Measurements from ENCODE around the gene SLC22A31.
A peak's percentile ranks its signal among the peaks of the same experiment; 100 is the strongest.

SLC22A31 gene

DNA sequence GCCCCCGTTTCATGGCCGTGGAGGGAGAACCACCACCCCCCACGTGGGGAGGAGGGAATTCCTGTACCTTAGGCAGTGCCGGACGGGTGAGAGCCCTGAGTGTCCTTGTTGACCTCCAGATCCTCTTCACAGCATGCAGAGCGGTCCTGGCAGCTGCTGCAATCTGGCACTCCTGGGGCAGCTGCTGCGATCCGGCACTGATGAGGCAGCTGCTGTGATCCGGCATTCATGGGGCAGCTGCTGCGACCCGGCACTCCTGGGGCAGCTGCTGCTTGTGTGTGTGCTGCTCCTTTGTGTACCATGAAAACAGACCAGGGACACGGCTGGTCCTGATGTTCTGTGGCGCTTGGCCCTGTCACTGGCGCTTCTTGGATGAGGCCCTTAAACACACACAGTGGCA lies 29.9 kb upstream of the SLC22A31 start:
- no peak for DNase-seq (ENCODE audit: low read depth)
- H3K4me3 ChIP-seq (ENCODE audit: low read depth, low read length) = no peak overlapping the region
- TF ChIP-seq CTCF (conservative IDR thresholded peaks at IDR 0.05; ENCODE audit: low read depth, low read length) = no peak

GRCh38 chr16:89224665-89225064 lies 24.3 kb upstream of the SLC22A31 start:
- DNase-seq (ENCODE audit: low read depth) = no peak
- TF ChIP-seq CTCF (conservative IDR thresholded peaks at IDR 0.05; ENCODE audit: low read depth, low read length) = no peak
- no peak overlapping the region for H3K4me3 ChIP-seq (ENCODE audit: low read depth, low read length)

GRCh38 chr16:89222931-89223330 lies 22.6 kb upstream of the SLC22A31 start:
- TF ChIP-seq CTCF (conservative IDR thresholded peaks at IDR 0.05; ENCODE audit: low read depth, low read length) = no peak
- DNase-seq (ENCODE audit: low read depth) = no peak
- no peak overlapping the region for H3K4me3 ChIP-seq (ENCODE audit: low read depth, low read length)

- no peak for TF ChIP-seq CTCF (conservative IDR thresholded peaks at IDR 0.05; ENCODE audit: low read depth, low read length)
- no peak overlapping the region for H3K4me3 ChIP-seq (ENCODE audit: low read depth, low read length)
- DNase-seq (ENCODE audit: low read depth) = no peak
Measured at GRCh38 chr16:89221604-89222003, 21.3 kb upstream of the SLC22A31 start.

DNA sequence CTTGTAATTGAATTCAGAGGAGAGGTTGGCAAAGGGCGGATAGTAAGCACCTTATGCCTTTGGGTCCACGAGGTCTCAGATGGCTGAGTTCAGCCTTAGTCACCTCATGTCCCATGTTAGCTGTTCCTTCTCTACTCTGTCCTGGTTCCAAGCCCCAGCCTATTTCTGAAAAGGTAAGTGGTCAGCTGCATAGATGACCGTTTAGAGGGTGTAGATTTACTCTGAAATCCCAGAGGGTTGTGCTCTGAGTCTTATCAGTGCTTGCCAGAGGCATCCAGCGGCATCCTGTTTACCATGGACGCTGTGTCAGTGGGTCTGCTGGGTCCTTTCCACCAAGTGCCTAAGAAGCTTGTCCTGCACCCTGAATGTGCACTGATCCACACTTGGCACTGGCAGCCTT lies 19.0 kb upstream of the SLC22A31 start:
- no peak for TF ChIP-seq CTCF (conservative IDR thresholded peaks at IDR 0.05; ENCODE audit: low read depth, low read length)
- no peak overlapping the region for H3K4me3 ChIP-seq (ENCODE audit: low read depth, low read length)
- no peak for DNase-seq (ENCODE audit: low read depth)

- peak; percentile 86 for DNase-seq (ENCODE audit: low read depth)
- peak within 1 kb of the TSS; percentile 97 for H3K4me3 ChIP-seq (ENCODE audit: low read depth, low read length)
- no peak for TF ChIP-seq CTCF (conservative IDR thresholded peaks at IDR 0.05; ENCODE audit: low read depth, low read length)
Measured at GRCh38 chr16:89217388-89218191, 17.3 kb upstream of the SLC22A31 start, which contains the start of gene ZNF778. Gene ZNF778 (plus strand): TSS chr16:89217703. CDS start chr16:89221128, 3,425 bp downstream.

GRCh38 chr16:89217138-89217387 lies 16.7 kb upstream of the SLC22A31 start:
- peak overlapping the region; percentile 97 for H3K4me3 ChIP-seq (ENCODE audit: low read depth, low read length)
- DNase-seq (ENCODE audit: low read depth) = no peak
- no peak for TF ChIP-seq CTCF (conservative IDR thresholded peaks at IDR 0.05; ENCODE audit: low read depth, low read length)
